ENCODE data around the gene UBD. TPM values are rescaled to one million over a fixed set of nuclear protein-coding genes. Genes with fewer than 3 reads are reported as not detected.

The UBD gene
- total RNA-seq, 2 experiments from 2014 or later = 0.37 to 0.42 TPM

DNA sequence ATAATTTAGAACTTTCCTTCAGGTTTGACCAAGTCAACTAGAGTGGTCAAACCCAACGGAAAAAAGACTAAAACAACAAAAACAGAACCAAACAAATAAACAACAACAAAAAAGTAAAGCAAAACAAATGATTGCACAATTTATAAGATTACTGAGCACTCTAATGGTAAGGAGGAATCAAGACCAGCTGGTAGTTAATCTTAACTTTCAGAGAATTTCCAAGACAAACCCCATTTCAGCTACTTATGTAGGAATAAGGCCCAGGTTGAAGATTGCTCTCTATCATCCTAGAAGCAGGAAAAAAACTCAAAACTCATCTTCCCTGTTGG is 34.3 kb downstream of the UBD start:
- Mint-ChIP-seq H3K27ac (no peak overlapping the region), H3K27me3 (peaks cover 33% of the 10 kb centered on the region), H3K4me1 (no peaks in the 10 kb centered on the region), H3K36me3 (ENCODE audit: low read depth) (no peaks in the 10 kb centered on the region), H3K4me3 (no peak overlapping the region), H3K9me3 (peaks cover 3% of the 10 kb centered on the region)
- no peak for DNase-seq
- ChIA-PET POLR2A (no interaction called here), CTCF (no interaction called here)

DNA sequence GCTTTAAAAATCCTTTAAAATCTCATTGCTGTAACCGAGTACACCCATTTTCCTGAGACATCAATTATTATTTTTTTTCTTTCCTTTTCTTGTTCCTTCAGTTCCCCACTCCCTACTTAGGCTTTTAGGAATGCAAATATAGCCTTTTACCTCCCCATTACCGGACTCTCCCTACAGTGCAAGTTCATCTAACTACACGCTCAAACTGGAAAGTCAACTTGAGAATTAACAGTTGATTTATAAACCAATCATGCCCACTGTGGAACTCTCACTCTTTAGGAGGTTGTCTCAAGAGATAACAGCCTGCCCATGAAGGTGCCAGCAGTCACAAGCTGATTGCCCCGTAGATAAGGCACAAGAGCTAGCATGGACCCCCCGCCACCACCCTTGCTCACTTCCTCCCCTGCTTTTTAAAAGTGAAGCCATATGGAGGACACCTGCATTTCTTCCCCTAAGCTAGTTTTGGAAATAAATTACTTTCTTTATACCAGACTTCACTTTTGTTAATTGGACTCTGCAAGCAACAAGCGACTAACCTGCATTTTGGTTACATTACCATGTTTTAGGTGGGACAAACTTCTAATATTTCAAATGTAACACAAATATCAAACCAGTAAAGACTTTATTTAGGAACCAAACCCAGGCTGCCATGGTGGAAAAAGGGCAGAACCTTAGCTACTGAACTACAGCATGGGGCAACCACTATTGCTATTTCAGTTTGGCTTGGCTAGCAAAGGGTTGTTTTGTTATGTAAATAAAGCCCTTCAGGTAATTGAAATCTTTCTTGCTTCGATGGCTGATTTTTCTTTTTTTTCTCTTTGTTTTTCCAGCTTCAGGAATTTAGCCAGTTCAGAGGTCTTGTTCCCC is 34.9 kb downstream of the UBD start:
- DNase-seq = no peak
- H3K36me3 Mint-ChIP-seq (ENCODE audit: low read depth) = no peaks in the 10 kb centered on the region
- H3K9me3 Mint-ChIP-seq = peaks cover 3% of the 10 kb centered on the region
- no peak overlapping the region for H3K4me3 Mint-ChIP-seq
- no peaks in the 10 kb centered on the region for H3K4me1 Mint-ChIP-seq
- no peak overlapping the region for H3K27ac Mint-ChIP-seq
- CTCF ChIA-PET = interaction anchor here (0.5 kb wide), 1 partner anchor 151 kb away, joined by 3 read pairs; no protein-coding TSS in a partner anchor
- peaks cover 33% of the 10 kb centered on the region for H3K27me3 Mint-ChIP-seq
- POLR2A ChIA-PET = no interaction called here

DNA sequence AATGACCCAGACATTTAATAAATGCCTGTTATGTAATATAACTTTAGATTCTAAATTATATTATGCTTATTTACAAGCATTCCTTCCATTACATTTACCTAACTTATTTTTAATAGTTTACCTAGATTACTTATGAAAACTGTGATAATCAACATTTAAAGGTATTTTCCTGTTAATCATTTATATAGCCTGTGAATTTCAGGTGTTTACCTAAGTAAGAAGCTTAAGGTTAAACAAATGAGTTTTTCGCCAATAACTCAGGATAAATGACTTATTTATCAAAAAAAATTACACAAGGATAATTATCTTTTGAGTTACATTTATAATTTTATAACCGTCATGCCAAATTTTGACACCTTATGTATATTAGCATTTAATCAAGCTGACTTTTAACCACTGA is 35.5 kb downstream of the UBD start:
- ChIA-PET POLR2A (interaction anchor here (0.7 kb wide), 1 partner anchor 1920 kb away, joined by 3 read pairs; no protein-coding TSS in a partner anchor), CTCF (interaction anchor here (0.5 kb wide), 1 partner anchor 151 kb away, joined by 3 read pairs; no protein-coding TSS in a partner anchor)
- Mint-ChIP-seq H3K36me3 (ENCODE audit: low read depth) (no peaks in the 10 kb centered on the region), H3K27me3 (peaks cover 33% of the 10 kb centered on the region), H3K9me3 (peaks cover 3% of the 10 kb centered on the region), H3K4me1 (no peaks in the 10 kb centered on the region), H3K4me3 (no peak overlapping the region), H3K27ac (no peak overlapping the region)
- no peak for DNase-seq

DNA sequence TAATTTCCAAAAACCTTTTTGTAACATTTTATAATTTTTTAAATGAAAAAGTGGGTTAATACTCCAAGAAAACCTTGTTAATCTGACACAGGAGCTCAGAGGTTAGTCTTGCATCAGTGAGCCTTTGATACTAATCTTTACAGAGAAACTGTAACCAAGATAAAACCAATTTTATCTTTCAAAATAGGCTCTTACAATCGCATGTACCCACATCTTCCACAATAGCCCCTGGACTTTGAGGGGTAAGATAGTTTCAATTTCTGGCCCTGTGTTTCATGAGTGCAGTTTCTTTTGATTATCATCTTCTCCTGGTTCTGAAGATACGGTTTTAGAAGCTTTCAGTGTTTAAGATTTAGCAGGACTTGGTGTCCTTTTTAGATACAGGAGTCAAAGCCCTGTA is 37.3 kb downstream of the UBD start:
- no peak for DNase-seq
- ChIA-PET CTCF (no interaction called here), POLR2A (no interaction called here)
- H3K36me3 Mint-ChIP-seq (ENCODE audit: low read depth) = no peaks in the 10 kb centered on the region
- no peaks in the 10 kb centered on the region for H3K4me1 Mint-ChIP-seq
- no peak overlapping the region for H3K27ac Mint-ChIP-seq
- H3K4me3 Mint-ChIP-seq = no peak overlapping the region
- peaks cover 3% of the 10 kb centered on the region for H3K9me3 Mint-ChIP-seq
- H3K27me3 Mint-ChIP-seq = peaks cover 33% of the 10 kb centered on the region

DNA sequence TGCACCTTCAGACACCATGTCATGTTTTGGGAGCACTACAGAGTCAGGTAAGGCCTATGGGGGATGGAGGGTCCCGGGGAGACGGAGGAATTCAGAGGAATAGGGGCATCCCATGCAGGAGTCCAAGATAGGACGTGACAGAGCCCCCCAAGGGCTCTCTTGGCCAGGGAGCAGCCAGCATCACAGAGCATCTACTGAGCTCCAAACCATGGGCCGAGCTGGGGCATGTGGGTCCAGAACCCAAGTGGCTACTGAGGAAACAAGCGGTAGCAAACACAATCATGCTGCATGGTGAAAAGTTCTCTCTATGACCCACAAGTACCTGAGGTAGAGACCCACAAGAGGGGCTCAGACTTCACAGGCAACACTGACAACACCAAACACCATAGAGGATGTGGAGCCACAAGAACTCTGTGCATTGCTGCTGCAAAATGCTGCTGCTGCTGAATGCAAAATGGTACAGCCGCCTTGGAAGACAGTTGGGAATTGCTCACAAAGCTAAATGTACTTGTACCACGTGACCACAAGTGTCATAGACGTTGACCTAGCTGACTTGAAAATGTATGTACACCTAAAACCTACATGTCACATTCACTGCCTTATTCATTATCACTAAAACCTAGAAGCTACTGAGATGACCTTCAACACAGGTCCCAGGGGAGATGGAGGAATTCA is 38.4 kb downstream of the UBD start:
- DNase-seq = no peak
- H3K4me3 Mint-ChIP-seq = no peak overlapping the region
- CTCF ChIA-PET = no interaction called here
- H3K27me3 Mint-ChIP-seq = peaks cover 30% of the 10 kb centered on the region
- POLR2A ChIA-PET = no interaction called here
- H3K27ac Mint-ChIP-seq = no peak overlapping the region
- H3K4me1 Mint-ChIP-seq = peaks cover 6% of the 10 kb centered on the region
- no peaks in the 10 kb centered on the region for H3K36me3 Mint-ChIP-seq (ENCODE audit: low read depth)
- peaks cover 3% of the 10 kb centered on the region for H3K9me3 Mint-ChIP-seq

DNA sequence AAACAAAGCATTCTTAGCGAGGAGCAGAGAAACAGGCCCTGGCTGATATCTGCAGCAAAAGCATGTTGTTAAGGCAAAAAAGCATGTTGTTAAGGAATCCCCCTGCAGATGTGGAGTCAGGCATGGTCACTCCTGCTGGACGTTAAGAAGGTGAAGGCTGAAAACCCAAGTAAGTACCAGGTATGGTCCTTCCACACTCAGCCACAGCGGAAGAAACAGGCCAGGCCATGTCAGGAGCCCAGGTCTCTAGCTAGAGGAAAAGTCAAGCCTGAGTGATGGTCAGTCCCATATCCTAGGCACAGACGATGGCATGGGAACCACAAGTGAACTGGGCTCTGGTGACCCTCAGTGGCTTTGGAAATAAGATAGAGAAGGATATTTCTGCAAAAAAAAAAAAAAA is 39.3 kb downstream of the UBD start:
- H3K4me1 Mint-ChIP-seq = peaks cover 11% of the 10 kb centered on the region
- H3K27ac Mint-ChIP-seq = no peak overlapping the region
- ChIA-PET POLR2A (no interaction called here), CTCF (interaction anchor here (0.7 kb wide), 1 partner anchor 37 kb away, joined by 3 read pairs; no protein-coding TSS in a partner anchor)
- H3K4me3 Mint-ChIP-seq = no peak overlapping the region
- H3K9me3 Mint-ChIP-seq = no peaks in the 10 kb centered on the region
- H3K36me3 Mint-ChIP-seq (ENCODE audit: low read depth) = no peaks in the 10 kb centered on the region
- peaks cover 21% of the 10 kb centered on the region for H3K27me3 Mint-ChIP-seq
- DNase-seq = no peak

DNA sequence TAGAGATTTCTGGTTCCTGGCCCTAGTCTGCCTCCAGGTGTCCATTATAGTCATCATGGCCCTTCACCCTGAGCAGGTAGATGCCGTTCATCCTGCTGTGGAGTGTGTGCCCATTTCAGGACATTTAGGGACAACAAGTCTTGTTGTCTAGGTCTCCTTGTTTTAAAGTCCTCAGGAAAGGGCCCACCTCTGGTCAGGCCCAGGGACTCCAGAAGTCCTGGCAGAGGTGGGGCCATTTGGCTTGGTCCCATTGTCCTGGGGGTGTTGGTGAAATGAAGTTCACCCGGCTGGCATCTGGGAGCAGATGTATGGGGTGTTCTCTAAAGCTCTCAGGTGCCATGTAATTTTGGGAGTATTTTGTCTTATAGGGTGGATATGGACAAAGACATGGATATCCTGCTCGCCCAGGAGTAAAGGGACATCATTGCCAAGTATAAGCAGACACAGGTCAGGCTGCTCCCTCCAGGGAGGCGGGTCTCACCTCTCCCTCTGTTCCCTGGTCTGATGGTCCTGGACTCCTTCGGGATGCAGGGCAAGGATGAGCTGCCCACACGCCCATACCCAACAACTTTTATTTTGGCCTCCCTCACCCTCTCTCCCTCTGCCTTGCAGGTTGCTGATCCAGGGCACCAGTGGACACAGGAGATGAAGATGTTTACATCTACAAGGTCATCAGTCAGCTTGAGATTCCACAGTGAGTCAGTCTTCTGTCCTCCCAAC is 40.1 kb downstream of the UBD start:
- H3K9me3 Mint-ChIP-seq = no peaks in the 10 kb centered on the region
- POLR2A ChIA-PET = no interaction called here
- H3K36me3 Mint-ChIP-seq (ENCODE audit: low read depth) = no peaks in the 10 kb centered on the region
- DNase-seq = no peak
- H3K27me3 Mint-ChIP-seq = peaks cover 17% of the 10 kb centered on the region
- CTCF ChIA-PET = interaction anchor here (0.7 kb wide), 1 partner anchor 37 kb away, joined by 3 read pairs; no protein-coding TSS in a partner anchor
- H3K27ac Mint-ChIP-seq = no peak overlapping the region
- H3K4me1 Mint-ChIP-seq = peaks cover 13% of the 10 kb centered on the region
- no peak overlapping the region for H3K4me3 Mint-ChIP-seq

DNA sequence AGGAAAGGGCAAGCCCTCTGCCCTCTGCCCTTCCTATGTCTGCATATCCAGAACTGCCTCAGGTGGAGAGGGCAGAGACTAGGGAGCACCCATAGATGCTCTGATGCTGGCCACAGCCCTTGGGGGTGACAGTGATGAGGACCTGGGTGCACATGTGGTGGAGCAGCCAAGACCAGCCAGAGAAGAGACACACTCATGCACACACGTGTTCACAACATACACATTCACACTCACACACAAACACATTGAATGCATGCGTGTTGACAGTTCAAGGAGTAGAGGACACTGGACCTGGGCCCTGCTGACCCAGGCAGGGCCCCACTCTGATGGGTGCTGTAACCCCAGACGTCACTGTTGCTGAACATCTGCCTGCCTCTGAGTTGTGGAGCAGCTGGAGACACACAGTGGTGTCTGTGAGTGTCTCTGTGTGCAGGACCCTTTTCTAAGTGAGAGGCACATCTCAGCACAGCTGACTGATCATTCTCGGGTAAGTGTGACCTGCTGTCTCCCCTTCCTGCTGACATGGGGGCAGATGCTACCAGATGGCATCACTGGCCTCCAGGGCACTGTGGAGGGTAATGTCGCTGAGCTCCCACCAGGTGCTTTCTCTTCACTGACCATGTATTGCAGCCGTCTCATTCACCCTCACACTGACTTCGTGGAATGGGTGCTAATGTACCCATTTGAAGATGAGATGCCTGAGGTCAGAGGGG is 41.6 kb downstream of the UBD start:
- ChIA-PET CTCF (no interaction called here), POLR2A (no interaction called here)
- H3K27ac Mint-ChIP-seq = no peak overlapping the region
- H3K4me1 Mint-ChIP-seq = peaks cover 13% of the 10 kb centered on the region
- no peak for DNase-seq
- H3K27me3 Mint-ChIP-seq = peaks cover 11% of the 10 kb centered on the region
- no peaks in the 10 kb centered on the region for H3K9me3 Mint-ChIP-seq
- H3K36me3 Mint-ChIP-seq (ENCODE audit: low read depth) = no peaks in the 10 kb centered on the region
- no peak overlapping the region for H3K4me3 Mint-ChIP-seq

DNA sequence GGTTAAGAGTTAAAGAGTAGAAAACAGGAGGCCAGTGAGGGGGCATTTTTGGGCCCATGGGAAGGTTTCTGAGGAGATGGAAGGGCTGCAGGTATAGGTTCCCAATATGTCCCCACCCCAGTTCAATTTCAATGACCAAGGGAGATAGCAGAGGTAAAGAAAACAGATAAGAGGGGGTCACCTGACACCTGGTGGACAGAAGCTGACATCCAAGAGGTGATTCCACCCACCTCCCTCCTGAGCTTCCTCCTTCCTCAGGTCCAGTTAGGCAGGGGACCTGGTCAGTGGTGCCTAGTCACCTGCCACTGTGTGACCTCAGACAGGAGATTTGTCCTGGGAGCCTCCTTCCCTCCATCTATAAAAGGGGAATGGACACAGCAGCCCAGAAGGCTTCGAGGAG is 42.3 kb downstream of the UBD start:
- peaks cover 7% of the 10 kb centered on the region for H3K27me3 Mint-ChIP-seq
- ChIA-PET POLR2A (no interaction called here), CTCF (no interaction called here)
- H3K4me1 Mint-ChIP-seq = peaks cover 13% of the 10 kb centered on the region
- no peak overlapping the region for H3K4me3 Mint-ChIP-seq
- DNase-seq = no peak
- no peaks in the 10 kb centered on the region for H3K36me3 Mint-ChIP-seq (ENCODE audit: low read depth)
- H3K9me3 Mint-ChIP-seq = no peaks in the 10 kb centered on the region
- no peak overlapping the region for H3K27ac Mint-ChIP-seq

DNA sequence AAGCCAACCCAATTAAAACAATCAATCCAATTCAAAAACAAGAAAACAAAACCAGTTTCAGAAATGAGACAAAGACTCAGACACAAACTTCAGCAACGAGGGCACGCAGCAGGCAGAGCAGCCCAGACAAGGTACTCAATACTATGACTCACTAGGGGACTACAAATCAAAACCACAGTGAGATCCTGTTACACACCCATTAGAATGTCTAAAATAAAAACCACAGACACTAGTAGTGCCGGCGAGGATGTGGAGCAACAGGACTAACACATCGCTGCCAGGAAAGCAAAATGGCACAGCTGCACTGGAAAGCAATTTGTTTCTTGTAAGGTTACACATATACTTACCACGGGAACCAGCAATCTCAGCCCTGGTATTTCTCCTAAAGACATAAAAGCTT is 43.4 kb downstream of the UBD start:
- H3K9me3 Mint-ChIP-seq = no peaks in the 10 kb centered on the region
- no peak overlapping the region for H3K4me3 Mint-ChIP-seq
- no peak overlapping the region for H3K27ac Mint-ChIP-seq
- H3K27me3 Mint-ChIP-seq = peaks cover 3% of the 10 kb centered on the region
- ChIA-PET CTCF (no interaction called here), POLR2A (no interaction called here)
- no peaks in the 10 kb centered on the region for H3K36me3 Mint-ChIP-seq (ENCODE audit: low read depth)
- DNase-seq = peak; percentile 25
- peaks cover 13% of the 10 kb centered on the region for H3K4me1 Mint-ChIP-seq

DNA sequence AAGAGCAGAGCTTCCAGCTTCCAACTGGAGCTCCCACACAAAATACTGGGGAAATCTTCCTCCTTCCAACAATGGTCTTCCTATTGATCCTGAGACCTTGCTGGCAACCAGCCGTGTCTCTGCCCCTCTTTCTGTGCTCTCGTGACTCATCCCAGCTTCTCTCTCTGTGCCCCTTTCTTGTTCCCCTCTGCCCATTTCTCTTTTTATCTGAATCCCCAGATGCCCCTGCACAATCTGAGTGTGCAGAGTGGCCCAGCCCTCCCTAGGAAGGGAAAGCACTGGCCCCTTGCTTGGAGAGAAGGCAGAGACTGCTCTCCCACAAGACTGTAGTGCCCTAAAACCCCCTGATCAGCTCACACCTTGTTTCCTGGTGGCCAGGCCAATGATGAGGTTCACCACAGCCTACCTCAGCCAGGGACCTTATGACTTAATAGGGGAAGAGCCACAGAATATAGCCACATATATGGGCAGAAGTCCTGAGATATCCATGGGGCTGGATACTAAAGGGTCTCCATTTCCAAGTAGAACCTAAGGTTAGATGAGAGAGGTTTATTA is 48.7 kb downstream of the UBD start:
- no peaks in the 10 kb centered on the region for H3K36me3 Mint-ChIP-seq (ENCODE audit: low read depth)
- ChIA-PET CTCF (no interaction called here), POLR2A (no interaction called here)
- H3K9me3 Mint-ChIP-seq = no peaks in the 10 kb centered on the region
- H3K27ac Mint-ChIP-seq = no peak overlapping the region
- DNase-seq = no peak
- no peak overlapping the region for H3K4me3 Mint-ChIP-seq
- peaks cover 5% of the 10 kb centered on the region for H3K4me1 Mint-ChIP-seq
- peaks cover 5% of the 10 kb centered on the region for H3K27me3 Mint-ChIP-seq

DNA sequence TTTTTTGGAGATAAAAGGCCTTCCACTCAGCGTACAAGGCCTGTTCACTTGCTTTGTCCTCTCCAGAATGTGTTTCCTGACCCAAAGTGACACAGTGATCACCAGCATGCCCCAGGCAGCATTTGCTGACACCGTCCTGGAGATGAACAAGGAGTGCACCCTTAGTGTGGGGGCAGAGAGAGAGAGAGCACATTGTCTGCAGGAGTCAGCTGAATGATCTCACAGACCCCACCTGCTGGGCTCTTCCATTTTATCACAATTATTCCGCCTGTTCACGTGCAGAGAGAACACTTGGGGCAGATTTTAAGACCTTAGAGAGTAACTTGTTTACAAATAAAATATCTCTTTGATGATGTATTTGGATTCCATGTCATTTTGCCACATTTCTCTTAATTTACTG is 49.3 kb downstream of the UBD start:
- DNase-seq = no peak

More for the DNA sequence above, 49.3 kb downstream of the UBD start:
- Mint-ChIP-seq H3K4me3 (no peak overlapping the region), H3K36me3 (ENCODE audit: low read depth) (no peaks in the 10 kb centered on the region), H3K27ac (no peak overlapping the region), H3K4me1 (peaks cover 3% of the 10 kb centered on the region), H3K9me3 (no peaks in the 10 kb centered on the region), H3K27me3 (peaks cover 5% of the 10 kb centered on the region)
- CTCF ChIA-PET = no interaction called here
- POLR2A ChIA-PET = no interaction called here

Measured in activated CD4-positive, alpha-beta T cell treated with anti-CD3 and anti-CD28 coated beads, Interleukin-2, amount 10 ng/mL, durations not matched to agents 7 days and 5 days (primary cell).